GM23248 (cell line): ENCODE results near the gene CADPS. TPM values are rescaled to one million over a fixed set of nuclear protein-coding genes. Genes with fewer than 3 reads are reported as not detected.

ENCODE experiments used
- DNase-seq: peaks from one replicate; pipeline ENCODE4 v3.0.0-alpha.2; 2015
- H2AFZ ChIP-seq: fragments of 200-600 bp; sonication (generic); 2 replicates; pipeline ENCODE4 v1.6.1; 2016; ENCODE audit warnings: antibody characterized with exemption
- H3F3A ChIP-seq: fragments of 200-600 bp; sonication (generic); 2 replicates; pipeline ENCODE4 v1.6.1; 2016; ENCODE audit warnings: mild to moderate bottlenecking, antibody characterized with exemption, mixed run types; ENCODE audit not compliant: insufficient read depth
- H3K27ac ChIP-seq: fragments of 200-600 bp; sonication (generic); 2 replicates; pipeline ENCODE4 v1.5.1; 2016; ENCODE audit warnings: mild to moderate bottlenecking
- H3K27me3 ChIP-seq: fragments of 200-600 bp; sonication (generic); replicated peaks from 2 replicates; pipeline ENCODE4 v1.6.1; 2016; ENCODE audit warnings: mild to moderate bottlenecking; ENCODE audit not compliant: insufficient read depth
- H3K36me3 ChIP-seq: fragments of 200-600 bp; sonication (generic); 2 replicates; pipeline ENCODE4 v1.6.1; 2016; ENCODE audit warnings: low read depth, mild to moderate bottlenecking
- H3K4me1 ChIP-seq: fragments of 200-600 bp; sonication (generic); 2 replicates; pipeline ENCODE4 v1.6.1; 2016; ENCODE audit warnings: mild to moderate bottlenecking; ENCODE audit not compliant: insufficient read depth
- H3K4me2 ChIP-seq: fragments of 200-600 bp; sonication (generic); one replicate; pipeline ENCODE4 v1.6.1; 2016; ENCODE audit warnings: mild to moderate bottlenecking; ENCODE audit not compliant: unreplicated experiment
- H3K4me3 ChIP-seq: fragments of 200-600 bp; sonication (generic); 2 replicates; pipeline ENCODE4 v1.5.1; 2016; ENCODE audit warnings: mild to moderate bottlenecking
- H3K79me2 ChIP-seq: fragments of 200-600 bp; sonication (generic); 2 replicates; pipeline ENCODE4 v1.6.1; 2016; ENCODE audit warnings: mild to moderate bottlenecking; ENCODE audit not compliant: insufficient read depth
- H3K9ac ChIP-seq: fragments of 200-600 bp; sonication (generic); 2 replicates; pipeline ENCODE4 v1.6.1; 2016; ENCODE audit warnings: mild to moderate bottlenecking
- H3K9me2 ChIP-seq: fragments of 200-600 bp; sonication (generic); 2 replicates; pipeline ENCODE4 v1.6.1; 2016; ENCODE audit warnings: mixed run types, mild to moderate bottlenecking, moderate library complexity; ENCODE audit not compliant: insufficient read depth
- H3K9me3 ChIP-seq: fragments of 200-600 bp; sonication (generic); one replicate; pipeline ENCODE4 v1.6.1; 2017; ENCODE audit warnings: low read depth
- H4K20me1 ChIP-seq: fragments of 200-600 bp; sonication (generic); 2 replicates; pipeline ENCODE4 v1.6.0; 2016; ENCODE audit not compliant: insufficient read depth
- EZH2 ChIP-seq: fragments of 200-600 bp; sonication (generic); IDR thresholded peaks from 2 replicates; pipeline ENCODE4 v1.6.1; 2018; ENCODE audit warnings: antibody characterized with exemption, mild to moderate bottlenecking; ENCODE audit not compliant: insufficient read depth, poor library complexity, severe bottlenecking
- EZH2phosphoT487 ChIP-seq: fragments of 200-600 bp; sonication (generic); IDR thresholded peaks from 2 replicates; pipeline ENCODE4 v1.6.1; 2018; ENCODE audit warnings: antibody characterized with exemption, moderate library complexity, mild to moderate bottlenecking, low read depth; ENCODE audit not compliant: insufficient read depth
- WGBS, 2 experiments: methylation state at CpG; one replicate each; pipeline ENCODE4 v1.1.6; 2015 to 2017; ENCODE audit warnings: low lambda C conversion rate in 2 of 2, low coverage in 1 of 2; ENCODE audit errors: missing lambda C conversion rate in 2 of 2; 5-methylcytosine and 5-hydroxymethylcytosine counted together
- in situ Hi-C: fragments of 300-500 bp; cut with MboI; formaldehyde crosslinking; loops from 2 replicates; pipeline ENCODE4 v1.15.0; 2020
- polyA plus RNA-seq: library from polyadenylated mRNA; unstranded; fragments of >200 nt; fragmentation: Nextera tagmentation; extraction: Ambion mirVana; gene quantifications from 2 replicates; pipeline ENCODE4 v1.2.1, GENCODE V29; 2016
- total RNA-seq: library from RNA; depleted of rRNA; stranded (reverse); fragments of >200 nt; shearing (Covaris generic); gene quantifications from 2 replicates; pipeline ENCODE4 v1.2.3, GENCODE V29; 2014

The CADPS gene
- total and polyA plus RNA-seq, 2 experiments from 2014 or later: 3.0 to 4.1 TPM

GRCh38 chr3:62621176-62621575, 254.0 kb downstream of the CADPS start:
- TF ChIP-seq EZH2 (no peak), EZH2phosphoT487 (no peak)
- 85 to 96% methylated on average over 3 of the region's 3 CpGs for WGBS, 2 experiments
- Histone ChIP-seq H3K9ac (no peak overlapping the region), H3F3A (no peaks in the 10 kb centered on the region), H3K4me3 (no peak overlapping the region), H4K20me1 (no peaks in the 10 kb centered on the region), H3K27me3 (no peaks in the 10 kb centered on the region), H3K9me2 (no peaks in the 10 kb centered on the region), H3K4me2 (no peak overlapping the region), H3K36me3 (no peaks in the 10 kb centered on the region), H3K27ac (no peak overlapping the region), H2AFZ (no peak overlapping the region), H3K9me3 (no peaks in the 10 kb centered on the region), H3K4me1 (no peaks in the 10 kb centered on the region; the same call in 1 of the 2 replicates), H3K79me2 (no peaks in the 10 kb centered on the region)
- peak; percentile 30 for DNase-seq
- in situ Hi-C loops: loop anchor here (25.0 kb wide), 1 partner anchor 1191 kb away; the partner anchor contains the start of gene C3orf49

GRCh38 chr3:62615258-62615849, 259.9 kb downstream of the CADPS start:
- Histone ChIP-seq H4K20me1 (no peaks in the 10 kb centered on the region), H3K27ac (no peak overlapping the region), H3K27me3 (no peaks in the 10 kb centered on the region), H3K4me2 (no peak overlapping the region), H3F3A (peaks cover 26% of the 10 kb centered on the region), H3K9ac (no peak overlapping the region), H3K4me3 (no peak overlapping the region), H3K9me3 (no peaks in the 10 kb centered on the region), H3K36me3 (no peaks in the 10 kb centered on the region), H3K79me2 (no peaks in the 10 kb centered on the region), H2AFZ (no peak overlapping the region), H3K4me1 (peaks cover 30% of the 10 kb centered on the region), H3K9me2 (no peaks in the 10 kb centered on the region)
- 56 to 57% methylated on average over 5 of the region's 5 CpGs for WGBS, 2 experiments
- peak; percentile 62 for DNase-seq
- in situ Hi-C loops: loop anchor here (25.0 kb wide), 1 partner anchor 1197 kb away; the partner anchor contains the start of gene C3orf49
- TF ChIP-seq EZH2phosphoT487 (peak; percentile 79; the same call in 1 of the 2 replicates), EZH2 (no peak)

GRCh38 chr3:62614527-62614926, 260.7 kb downstream of the CADPS start:
- no peaks in the 10 kb centered on the region for H3K79me2 ChIP-seq
- no peaks in the 10 kb centered on the region for H3K9me2 ChIP-seq
- DNase-seq: no peak
- no peaks in the 10 kb centered on the region for H3K27me3 ChIP-seq
- 95 to 100% methylated on average over 1 of the region's 1 CpG for WGBS, 2 experiments
- H3K9me3 ChIP-seq: no peaks in the 10 kb centered on the region
- H3K9ac ChIP-seq: no peak overlapping the region
- H3K4me1 ChIP-seq: peaks cover 30% of the 10 kb centered on the region
- no peak overlapping the region for H3K27ac ChIP-seq
- no peak for TF ChIP-seq EZH2phosphoT487
- no peak for TF ChIP-seq EZH2
- H3K4me3 ChIP-seq: no peak overlapping the region
- in situ Hi-C loops: loop anchor here (25.0 kb wide), 1 partner anchor 1198 kb away; the partner anchor contains the start of gene C3orf49
- no peak overlapping the region for H2AFZ ChIP-seq
- H3K4me2 ChIP-seq: no peak overlapping the region
- H3F3A ChIP-seq: peaks cover 26% of the 10 kb centered on the region
- H4K20me1 ChIP-seq: no peaks in the 10 kb centered on the region
- H3K36me3 ChIP-seq: no peaks in the 10 kb centered on the region

- Histone ChIP-seq H3F3A (peaks cover 32% of the 10 kb centered on the region), H3K27ac (peak overlapping the region; percentile 63), H4K20me1 (no peaks in the 10 kb centered on the region), H3K9ac (no peak overlapping the region), H2AFZ (no peak overlapping the region), H3K4me2 (peak overlapping the region; percentile 63), H3K9me3 (no peaks in the 10 kb centered on the region), H3K4me3 (0 out of 2 replicates have a peak overlapping the region, but pooled peaks have one; percentile 30), H3K36me3 (no peaks in the 10 kb centered on the region), H3K4me1 (peaks cover 47% of the 10 kb centered on the region), H3K9me2 (no peaks in the 10 kb centered on the region), H3K79me2 (no peaks in the 10 kb centered on the region), H3K27me3 (no peaks in the 10 kb centered on the region)
- in situ Hi-C loops: loop anchor here (25.0 kb wide), 1 partner anchor 1201 kb away; the partner anchor contains the start of gene C3orf49
- peak; percentile 68 for DNase-seq
- WGBS, 2 experiments: 27 to 36% methylated on average over 3 of the region's 3 CpGs
- no peak for TF ChIP-seq EZH2
- no peak for TF ChIP-seq EZH2phosphoT487
Measured at GRCh38 chr3:62611541-62612240, 263.5 kb downstream of the CADPS start.
